Stimulated activated CD8-positive, alpha-beta memory T cell treated with anti-CD3 and anti-CD28 coated beads, Interleukin-4, amount 100 ng/mL, for 4 hours (primary cell): ENCODE data around the gene TPBGL.

ENCODE experiments used
- DNase-seq, 2 donors: peaks; one replicate each; pipeline ENCODE4 v3.0.0-alpha.2; 2020; ENCODE audit warnings: low read depth in 2 of 2, low spot score in 1 of 2

The TPBGL gene

GRCh38 chr11:75208446-75208845 is 32.1 kb upstream of the TPBGL start:
- DNase-seq: no peak

DNA sequence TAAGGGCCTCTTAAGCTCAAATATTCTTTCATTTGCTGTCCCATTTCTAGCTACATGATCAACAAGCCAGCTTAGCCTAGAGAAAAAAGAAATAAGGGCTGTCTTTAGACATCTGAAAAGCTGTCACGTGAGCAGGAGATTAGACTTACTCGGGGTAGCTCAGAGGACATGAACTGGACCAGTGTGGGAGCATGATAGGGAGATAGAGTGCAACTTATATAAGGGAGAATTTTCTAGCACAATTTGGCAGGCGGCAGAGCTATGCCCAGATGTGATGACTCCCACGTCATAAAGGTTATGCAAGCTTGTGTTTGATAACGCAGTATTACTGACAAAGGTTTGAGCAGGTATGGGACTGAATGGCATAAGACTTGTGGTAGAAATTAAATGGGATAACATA is 28.2 kb upstream of the TPBGL start:
- DNase-seq: no peak

DNA sequence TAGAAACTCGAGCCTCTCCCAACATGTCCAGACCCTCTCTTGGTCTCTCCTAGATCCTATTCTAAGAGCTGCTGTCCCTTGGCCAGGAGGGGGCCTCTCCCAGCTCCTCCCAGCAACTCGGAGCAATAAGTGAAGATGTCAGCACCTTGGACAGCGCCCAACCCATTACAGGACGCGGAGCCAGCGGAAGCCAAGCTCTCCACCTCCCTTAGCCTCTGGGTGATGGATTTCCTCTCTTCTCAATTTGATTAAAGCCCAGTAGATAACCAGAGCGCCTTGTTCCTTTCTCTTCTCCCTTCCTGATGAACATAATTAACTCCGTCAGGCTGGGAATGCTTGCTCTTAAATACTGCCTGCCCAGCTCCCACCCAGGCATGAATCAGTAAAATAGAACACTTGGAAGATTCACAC is 26.2 kb upstream of the TPBGL start:
- DNase-seq: peak; percentile 32 to 51

- no peak for DNase-seq
These were observed 25.7 kb upstream of the TPBGL start for GRCh38 chr11:75214843-75215242.

DNA sequence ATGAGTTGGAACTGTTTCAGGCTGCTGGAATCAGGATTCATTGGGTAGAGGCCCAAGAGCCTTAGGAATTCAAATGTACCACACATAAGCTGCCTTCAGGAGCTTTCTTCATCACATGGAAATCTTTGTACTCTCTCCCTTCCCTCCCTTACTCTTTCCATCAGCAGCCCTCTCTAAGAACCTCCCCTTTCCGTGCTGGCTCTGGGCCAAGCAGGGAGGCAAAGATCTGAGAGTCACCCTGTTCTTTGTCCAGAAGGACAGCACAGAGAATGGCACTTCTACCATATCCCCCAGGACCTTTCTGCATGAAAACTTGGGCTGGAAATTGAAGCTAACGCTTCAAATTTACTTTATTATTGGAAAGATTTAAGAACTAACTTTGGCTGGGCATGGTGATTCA is 20.7 kb upstream of the TPBGL start:
- no peak for DNase-seq

DNA sequence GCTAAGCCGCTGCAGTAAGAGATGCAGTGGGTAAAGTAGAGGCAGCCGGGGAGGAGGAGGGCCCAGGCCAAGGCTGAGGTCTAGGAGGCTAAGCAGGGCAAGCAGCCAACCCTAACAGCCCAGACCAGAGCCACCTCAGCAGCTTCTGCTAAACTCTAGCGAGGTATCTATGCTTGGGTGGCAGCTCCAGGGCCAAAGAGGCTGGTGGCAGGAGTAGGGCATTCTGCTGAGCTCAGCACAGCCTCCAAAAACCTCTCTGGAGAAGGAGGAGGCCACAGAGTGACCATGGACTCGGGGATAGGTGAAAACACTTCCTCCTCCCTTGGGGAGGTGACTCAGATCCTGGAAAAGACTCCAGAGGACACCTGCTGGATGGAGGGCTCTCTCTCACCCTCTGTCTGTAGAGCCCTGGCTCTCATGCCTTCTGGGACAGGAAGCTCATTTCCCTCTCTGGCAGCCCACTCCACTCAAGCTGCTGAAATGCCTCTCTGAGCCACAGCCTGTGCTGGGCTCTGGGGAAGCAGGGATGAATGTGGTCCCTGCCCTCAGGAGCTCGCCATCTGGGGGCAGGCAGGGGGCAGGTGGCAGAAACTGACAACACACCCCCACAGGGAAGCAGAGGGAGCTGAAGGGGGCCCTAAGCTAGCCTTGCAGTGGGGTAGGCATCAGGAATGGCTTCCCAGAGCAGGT is 16.5 kb upstream of the TPBGL start:
- DNase-seq: no peak

- no peak for DNase-seq
These were observed 14.8 kb upstream of the TPBGL start for GRCh38 chr11:75225794-75226193.

DNA sequence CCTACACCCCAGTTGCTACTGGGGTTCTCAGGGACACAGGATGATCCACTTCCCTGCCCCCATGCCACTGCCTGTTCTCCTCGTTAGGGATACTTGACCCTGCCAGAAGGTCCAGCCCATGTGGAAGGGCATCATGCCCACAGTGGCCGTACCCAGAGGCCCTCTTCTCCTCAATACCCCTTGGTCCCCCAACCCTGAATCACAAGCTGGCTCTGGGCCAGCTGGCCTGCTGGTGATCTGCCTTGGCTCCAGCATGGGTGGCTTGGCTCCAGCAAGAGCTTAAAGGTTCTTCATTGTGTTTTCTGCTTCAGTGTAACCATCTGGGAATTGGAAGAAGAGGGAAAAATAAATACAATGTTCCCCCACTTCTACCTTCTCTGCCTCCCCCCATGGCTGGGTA is 11.1 kb upstream of the TPBGL start:
- DNase-seq: no peak

DNA sequence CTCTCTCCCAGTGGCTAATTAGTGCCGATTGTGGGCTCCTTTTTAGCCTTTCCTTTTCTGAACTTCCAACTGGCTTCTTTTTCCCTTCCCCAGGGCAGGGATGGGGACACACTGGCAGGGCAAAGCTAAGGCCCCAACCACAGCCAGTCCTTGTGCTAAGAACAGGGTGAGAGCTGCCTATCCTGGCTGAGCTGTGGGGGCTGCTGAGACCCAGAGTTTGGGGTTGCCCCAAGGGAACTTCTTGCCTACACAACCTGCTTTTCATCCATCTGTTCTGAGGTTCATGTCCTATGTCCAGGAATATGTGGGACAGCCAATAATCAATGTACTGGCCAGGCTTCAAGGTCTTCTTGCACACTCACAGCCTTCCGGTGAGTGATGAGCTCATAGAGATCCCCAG is 10.0 kb upstream of the TPBGL start:
- DNase-seq: no peak

GRCh38 chr11:75233754-75234172 is 6.8 kb upstream of the TPBGL start:
- DNase-seq: no peak

DNA sequence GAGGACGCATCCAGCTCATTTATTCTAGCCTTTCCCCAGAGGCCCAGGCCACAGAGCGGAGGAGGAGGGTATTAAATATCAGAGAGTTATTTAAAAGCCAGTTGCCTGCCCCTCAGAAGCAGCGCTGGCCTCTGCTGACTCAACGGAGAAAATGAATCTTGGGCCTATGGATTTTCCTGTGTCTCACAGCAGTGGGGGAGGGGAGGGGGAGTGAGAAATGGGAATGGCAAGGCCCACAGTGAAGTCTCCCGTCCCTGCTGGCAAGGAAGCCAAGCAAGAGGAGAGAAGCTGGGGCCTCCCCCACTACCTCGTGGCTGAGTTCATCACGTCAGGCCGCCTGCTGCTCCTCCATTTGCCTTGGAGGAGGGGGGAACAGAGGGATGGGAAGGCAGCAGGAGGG is 4.5 kb upstream of the TPBGL start:
- DNase-seq: no peak

DNA sequence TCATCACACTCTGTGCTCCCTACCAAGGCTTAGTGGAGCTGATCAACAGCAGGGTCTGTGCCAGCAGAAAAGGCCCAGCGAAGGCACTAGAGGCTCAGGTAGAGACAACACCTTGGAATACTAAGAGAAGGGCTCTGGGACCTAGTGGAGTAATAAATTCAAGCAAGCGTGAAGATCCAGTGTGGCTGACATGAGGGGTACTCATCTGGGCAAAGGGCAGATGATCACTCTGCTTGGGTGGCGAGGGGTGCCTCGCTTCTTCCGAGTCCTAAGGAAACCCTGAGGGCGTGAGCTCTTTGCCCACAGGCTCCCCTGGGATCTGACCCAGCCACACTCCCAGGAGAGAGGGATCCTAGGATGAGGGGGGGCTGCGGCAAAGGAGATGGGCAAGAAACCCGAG is 3.5 kb upstream of the TPBGL start:
- DNase-seq: no peak

GRCh38 chr11:75238595-75239440 is 1.8 kb upstream of the TPBGL start:
- no peak for DNase-seq

GRCh38 chr11:75239531-75240290 is 863 bp upstream of the TPBGL start:
- DNase-seq: no peak

- peak; percentile 66 to 72 for DNase-seq
These were observed 697 bp downstream of the TPBGL start for GRCh38 chr11:75241036-75241905.

DNA sequence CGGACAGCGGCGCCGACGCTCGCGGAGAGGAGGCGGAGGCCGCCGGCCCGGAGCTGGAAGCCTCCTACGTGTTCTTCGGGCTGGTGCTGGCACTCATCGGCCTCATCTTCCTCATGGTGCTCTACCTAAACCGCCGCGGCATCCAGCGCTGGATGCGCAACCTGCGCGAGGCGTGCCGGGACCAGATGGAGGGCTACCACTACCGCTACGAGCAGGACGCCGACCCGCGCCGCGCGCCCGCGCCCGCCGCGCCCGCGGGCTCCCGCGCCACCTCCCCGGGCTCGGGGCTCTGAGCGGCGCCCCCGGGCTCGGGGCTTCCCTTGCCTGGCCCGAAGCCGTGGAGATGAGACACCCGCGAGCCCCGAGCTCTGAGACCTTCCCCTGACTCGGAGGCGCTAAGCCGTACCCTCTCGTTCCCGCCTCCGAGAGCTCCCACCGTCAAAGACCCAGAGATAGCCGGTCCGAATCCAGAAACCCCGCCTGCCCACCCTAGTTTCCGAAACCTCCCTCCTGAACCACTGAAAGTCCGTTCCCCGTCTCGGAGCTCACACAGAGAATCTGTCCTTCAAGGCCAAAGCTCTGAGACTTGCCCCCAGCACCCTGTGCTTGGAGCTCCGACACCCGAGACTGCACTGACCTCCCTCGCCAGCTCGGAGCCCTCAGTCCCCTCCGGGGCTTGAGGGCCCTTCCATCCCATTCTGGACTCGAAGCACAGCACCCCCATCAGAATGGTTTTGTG is 1.5 kb downstream of the TPBGL start:
- DNase-seq: no peak

DNA sequence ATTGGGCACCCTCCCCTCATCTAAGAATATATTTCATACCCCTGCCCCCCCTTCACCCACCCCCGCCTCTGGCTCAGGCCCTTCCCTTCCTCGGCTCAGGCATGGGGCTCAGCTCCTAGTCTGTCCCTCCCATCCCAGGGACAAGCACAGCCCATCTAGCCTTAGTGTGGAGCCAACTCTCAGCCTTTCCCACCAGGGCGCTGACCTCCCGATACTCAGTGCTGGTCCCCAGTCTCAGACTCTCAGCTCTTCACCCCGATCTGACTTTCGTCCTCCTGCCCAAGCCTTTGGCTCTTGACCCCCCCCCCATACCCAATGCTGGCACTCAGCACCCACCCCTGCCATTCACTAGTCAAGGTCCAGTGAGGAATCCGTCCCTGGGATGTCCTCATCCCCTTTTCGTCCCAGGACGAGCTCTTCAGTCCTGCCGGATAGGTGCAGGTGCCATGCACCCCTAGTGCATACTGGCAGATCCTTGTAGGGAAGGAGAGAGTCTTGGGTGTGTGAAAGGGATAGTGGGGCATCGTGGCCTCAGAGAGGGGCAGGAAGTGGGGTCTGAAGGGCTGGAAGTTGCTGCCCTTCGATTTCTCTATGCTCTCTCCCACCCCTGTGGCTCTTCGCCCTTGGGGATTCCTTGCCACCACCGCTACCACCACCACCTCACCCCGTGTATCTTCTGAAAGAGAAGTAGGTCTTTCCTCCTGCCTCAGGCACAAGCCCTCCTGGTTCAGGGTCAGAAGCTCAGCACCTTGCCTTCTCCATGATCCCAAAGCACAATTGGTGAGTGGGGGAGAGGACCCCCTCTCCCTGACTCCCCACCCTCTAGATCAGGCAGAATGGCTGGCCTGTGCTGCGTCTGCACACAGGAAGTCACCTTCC is 2.4 kb downstream of the TPBGL start:
- no peak for DNase-seq

DNA sequence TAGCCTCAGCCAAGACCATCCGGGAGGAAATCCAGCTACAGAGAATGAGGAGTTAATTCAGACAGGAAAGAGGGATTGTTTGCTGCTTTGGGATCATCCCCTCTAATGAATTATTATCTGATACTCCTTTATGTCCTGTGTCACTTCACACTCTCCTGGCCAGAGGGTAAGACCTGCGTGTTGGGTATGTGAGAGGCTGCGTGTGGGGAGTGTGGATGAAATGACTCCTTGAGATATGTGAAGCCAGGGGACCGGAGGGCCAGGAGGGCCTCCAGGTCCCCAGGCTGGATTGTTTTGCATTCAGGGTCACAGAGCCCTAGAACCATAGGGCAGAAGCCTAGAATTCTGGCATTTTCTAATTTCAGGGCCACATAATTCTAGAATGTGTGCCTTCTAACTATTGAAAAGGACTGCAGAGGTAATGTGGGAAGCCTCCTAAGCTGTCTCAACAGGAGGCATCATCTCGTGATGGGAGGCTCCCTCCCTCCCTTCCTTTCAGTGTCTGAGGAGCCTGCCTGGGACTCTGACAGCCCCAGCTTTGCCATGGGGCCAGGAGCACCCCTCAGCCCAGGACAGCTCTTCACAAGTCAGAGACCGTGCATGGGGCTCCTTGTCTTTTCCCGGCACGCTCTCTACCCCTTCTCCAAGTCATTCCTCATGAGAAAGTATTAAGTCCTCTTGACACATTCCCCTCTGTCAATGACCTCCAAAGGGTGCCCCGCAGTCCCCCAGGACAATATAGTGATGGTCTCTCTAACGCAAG is 3.7 kb downstream of the TPBGL start:
- no peak for DNase-seq
